ENCODE measurements around the gene UBE2M. TPM values are rescaled to one million over a fixed set of nuclear protein-coding genes. Genes with fewer than 3 reads are reported as not detected.

Gene UBE2M
- polyA plus RNA-seq, 1 donor from 2014 or later, result 138 TPM

DNA sequence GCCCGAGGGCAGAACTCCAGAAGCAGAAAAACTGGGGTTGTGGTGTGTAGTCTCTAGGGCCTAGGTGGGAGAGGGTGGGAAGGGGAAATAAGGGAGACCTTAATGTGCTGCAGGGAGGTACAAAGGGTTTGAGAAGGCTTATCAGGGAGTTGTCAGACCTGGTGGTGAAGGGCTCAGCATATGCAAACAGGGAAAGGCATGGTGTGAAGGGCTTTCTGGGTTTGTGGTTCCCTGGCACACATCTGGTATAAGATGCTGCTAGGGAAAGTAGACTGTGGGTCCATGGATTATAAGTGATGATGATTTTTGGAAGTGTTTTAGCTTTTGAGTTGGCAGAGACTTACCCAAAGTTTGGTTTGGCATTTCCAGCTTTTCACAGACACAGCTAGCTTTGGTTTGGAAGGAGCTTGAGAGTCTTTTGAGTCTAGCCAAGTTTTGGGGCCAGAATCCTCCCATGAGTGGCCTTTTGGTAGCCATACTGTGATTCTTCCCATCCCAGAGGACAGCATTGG, 12.3 kb downstream of the UBE2M start:
- Histone ChIP-seq H3K36me3 (ENCODE audit: insufficient read depth, low read length) (no peaks in the 10 kb centered on the region), H3K4me3 (ENCODE audit: low read length) (peak overlapping the region; percentile 96), H3K27ac (ENCODE audit: low read length) (no peak overlapping the region), H3K4me2 (ENCODE audit: low read length) (peak overlapping the region; percentile 72), H3F3A (ENCODE audit: insufficient read depth, low read length, poor library complexity, severe bottlenecking) (no peaks in the 10 kb centered on the region), H3K9me2 (ENCODE audit: insufficient read depth, low read length) (no peaks in the 10 kb centered on the region), H3K9ac (ENCODE audit: low read length) (peak overlapping the region; percentile 81), H2AFZ (ENCODE audit: low read depth, low read length) (no peak overlapping the region), H4K20me1 (ENCODE audit: insufficient read depth) (peaks cover 39% of the 10 kb centered on the region), H3K9me3 (ENCODE audit: low read length) (no peaks in the 10 kb centered on the region), H3K27me3 (ENCODE audit: insufficient read depth, low read depth, low read length) (no peaks in the 10 kb centered on the region), H3K79me2 (replicated peaks; ENCODE audit: insufficient read depth, low read length) (peaks cover 33% of the 10 kb centered on the region)
- TF ChIP-seq SMC3 (conservative IDR thresholded peaks at IDR 0.05; ENCODE audit: poor library complexity), result no peak
- no peak for TF ChIP-seq EZH2 (IDR thresholded peaks at IDR 0.05; ENCODE audit: borderline replicate concordance, insufficient read depth, low read length, poor library complexity, severe bottlenecking)
- no peak for TF ChIP-seq EP300 (conservative IDR thresholded peaks at IDR 0.05; ENCODE audit: poor library complexity, severe bottlenecking)
- TF ChIP-seq POLR2AphosphoS5 (IDR thresholded peaks at IDR 0.05), result no peak
- TF ChIP-seq, protein P1, sequence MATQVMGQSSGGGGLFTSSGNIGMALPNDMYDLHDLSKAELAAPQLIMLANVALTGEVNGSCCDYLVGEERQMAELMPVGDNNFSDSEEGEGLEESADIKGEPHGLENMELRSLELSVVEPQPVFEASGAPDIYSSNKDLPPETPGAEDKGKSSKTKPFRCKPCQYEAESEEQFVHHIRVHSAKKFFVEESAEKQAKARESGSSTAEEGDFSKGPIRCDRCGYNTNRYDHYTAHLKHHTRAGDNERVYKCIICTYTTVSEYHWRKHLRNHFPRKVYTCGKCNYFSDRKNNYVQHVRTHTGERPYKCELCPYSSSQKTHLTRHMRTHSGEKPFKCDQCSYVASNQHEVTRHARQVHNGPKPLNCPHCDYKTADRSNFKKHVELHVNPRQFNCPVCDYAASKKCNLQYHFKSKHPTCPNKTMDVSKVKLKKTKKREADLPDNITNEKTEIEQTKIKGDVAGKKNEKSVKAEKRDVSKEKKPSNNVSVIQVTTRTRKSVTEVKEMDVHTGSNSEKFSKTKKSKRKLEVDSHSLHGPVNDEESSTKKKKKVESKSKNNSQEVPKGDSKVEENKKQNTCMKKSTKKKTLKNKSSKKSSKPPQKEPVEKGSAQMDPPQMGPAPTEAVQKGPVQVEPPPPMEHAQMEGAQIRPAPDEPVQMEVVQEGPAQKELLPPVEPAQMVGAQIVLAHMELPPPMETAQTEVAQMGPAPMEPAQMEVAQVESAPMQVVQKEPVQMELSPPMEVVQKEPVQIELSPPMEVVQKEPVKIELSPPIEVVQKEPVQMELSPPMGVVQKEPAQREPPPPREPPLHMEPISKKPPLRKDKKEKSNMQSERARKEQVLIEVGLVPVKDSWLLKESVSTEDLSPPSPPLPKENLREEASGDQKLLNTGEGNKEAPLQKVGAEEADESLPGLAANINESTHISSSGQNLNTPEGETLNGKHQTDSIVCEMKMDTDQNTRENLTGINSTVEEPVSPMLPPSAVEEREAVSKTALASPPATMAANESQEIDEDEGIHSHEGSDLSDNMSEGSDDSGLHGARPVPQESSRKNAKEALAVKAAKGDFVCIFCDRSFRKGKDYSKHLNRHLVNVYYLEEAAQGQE (IDR thresholded peaks at IDR 0.05; ENCODE audit: borderline replicate concordance), result no peak
- TF ChIP-seq MXI1 (conservative IDR thresholded peaks at IDR 0.05; ENCODE audit: poor library complexity, severe bottlenecking), result no peak
- TF ChIP-seq, protein P2, sequence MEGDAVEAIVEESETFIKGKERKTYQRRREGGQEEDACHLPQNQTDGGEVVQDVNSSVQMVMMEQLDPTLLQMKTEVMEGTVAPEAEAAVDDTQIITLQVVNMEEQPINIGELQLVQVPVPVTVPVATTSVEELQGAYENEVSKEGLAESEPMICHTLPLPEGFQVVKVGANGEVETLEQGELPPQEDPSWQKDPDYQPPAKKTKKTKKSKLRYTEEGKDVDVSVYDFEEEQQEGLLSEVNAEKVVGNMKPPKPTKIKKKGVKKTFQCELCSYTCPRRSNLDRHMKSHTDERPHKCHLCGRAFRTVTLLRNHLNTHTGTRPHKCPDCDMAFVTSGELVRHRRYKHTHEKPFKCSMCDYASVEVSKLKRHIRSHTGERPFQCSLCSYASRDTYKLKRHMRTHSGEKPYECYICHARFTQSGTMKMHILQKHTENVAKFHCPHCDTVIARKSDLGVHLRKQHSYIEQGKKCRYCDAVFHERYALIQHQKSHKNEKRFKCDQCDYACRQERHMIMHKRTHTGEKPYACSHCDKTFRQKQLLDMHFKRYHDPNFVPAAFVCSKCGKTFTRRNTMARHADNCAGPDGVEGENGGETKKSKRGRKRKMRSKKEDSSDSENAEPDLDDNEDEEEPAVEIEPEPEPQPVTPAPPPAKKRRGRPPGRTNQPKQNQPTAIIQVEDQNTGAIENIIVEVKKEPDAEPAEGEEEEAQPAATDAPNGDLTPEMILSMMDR (IDR thresholded peaks at IDR 0.05; ENCODE audit: poor library complexity, severe bottlenecking), result no peak
- no peak for TF ChIP-seq RAD21 (conservative IDR thresholded peaks at IDR 0.05)
- TF ChIP-seq TAF1 (IDR thresholded peaks at IDR 0.05; ENCODE audit: low read depth), result no peak

DNA sequence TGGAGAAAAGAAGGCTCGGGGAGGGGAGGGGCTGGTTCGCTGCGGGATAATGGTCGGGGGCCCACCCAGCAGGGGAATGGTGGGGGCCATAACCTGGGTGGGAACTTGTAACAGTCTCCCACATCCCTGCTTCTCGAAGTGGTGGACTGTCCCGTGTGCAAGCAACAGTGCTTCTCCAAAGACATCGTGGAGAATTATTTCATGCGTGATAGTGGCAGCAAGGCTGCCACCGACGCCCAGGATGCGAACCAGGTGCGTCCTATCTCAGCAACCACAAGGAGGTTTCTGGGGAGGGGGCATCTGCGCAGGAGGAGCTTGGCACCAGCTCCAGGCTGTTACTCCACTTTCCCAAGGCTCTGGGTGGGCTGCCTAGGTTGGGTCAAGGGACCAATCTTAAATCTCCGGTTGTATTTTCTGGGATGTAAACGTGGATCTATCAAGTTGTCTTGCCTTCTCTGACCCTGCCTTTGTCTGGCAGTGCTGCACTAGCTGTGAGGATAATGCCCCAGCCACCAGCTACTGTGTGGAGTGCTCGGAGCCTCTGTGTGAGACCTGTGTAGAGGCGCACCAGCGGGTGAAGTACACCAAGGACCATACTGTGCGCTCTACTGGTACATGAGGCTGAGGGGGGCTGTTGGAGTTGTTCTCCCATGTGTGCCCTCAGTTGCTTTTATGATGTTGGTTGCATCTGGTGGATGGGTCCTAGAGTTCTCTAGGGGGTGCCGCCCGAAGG, 13.0 kb downstream of the UBE2M start:
- Histone ChIP-seq H2AFZ (ENCODE audit: low read depth, low read length) (no peak overlapping the region), H3K4me2 (ENCODE audit: low read length) (peak overlapping the region; percentile 72), H3K9ac (ENCODE audit: low read length) (peak overlapping the region; percentile 81), H3F3A (ENCODE audit: insufficient read depth, low read length, poor library complexity, severe bottlenecking) (no peaks in the 10 kb centered on the region), H3K9me3 (ENCODE audit: low read length) (no peaks in the 10 kb centered on the region), H3K36me3 (ENCODE audit: insufficient read depth, low read length) (no peaks in the 10 kb centered on the region), H3K27me3 (ENCODE audit: insufficient read depth, low read depth, low read length) (peaks cover 2% of the 10 kb centered on the region), H3K27ac (ENCODE audit: low read length) (peak overlapping the region; percentile 71), H3K79me2 (replicated peaks; ENCODE audit: insufficient read depth, low read length) (peaks cover 33% of the 10 kb centered on the region), H3K9me2 (ENCODE audit: insufficient read depth, low read length) (no peaks in the 10 kb centered on the region), H3K4me3 (ENCODE audit: low read length) (peak overlapping the region; percentile 96), H4K20me1 (ENCODE audit: insufficient read depth) (peaks cover 39% of the 10 kb centered on the region)
- no peak for TF ChIP-seq EP300 (conservative IDR thresholded peaks at IDR 0.05; ENCODE audit: poor library complexity, severe bottlenecking)
- TF ChIP-seq RAD21 (conservative IDR thresholded peaks at IDR 0.05), result no peak
- no peak for TF ChIP-seq TAF1 (IDR thresholded peaks at IDR 0.05; ENCODE audit: low read depth)
- TF ChIP-seq MXI1 (conservative IDR thresholded peaks at IDR 0.05; ENCODE audit: poor library complexity, severe bottlenecking), result no peak
- TF ChIP-seq, protein P2 (IDR thresholded peaks at IDR 0.05; ENCODE audit: poor library complexity, severe bottlenecking), result no peak
- TF ChIP-seq, protein P1 (IDR thresholded peaks at IDR 0.05; ENCODE audit: borderline replicate concordance), result no peak
- no peak for TF ChIP-seq SMC3 (conservative IDR thresholded peaks at IDR 0.05; ENCODE audit: poor library complexity)
- TF ChIP-seq EZH2 (IDR thresholded peaks at IDR 0.05; ENCODE audit: borderline replicate concordance, insufficient read depth, low read length, poor library complexity, severe bottlenecking), result no peak
- no peak for TF ChIP-seq POLR2AphosphoS5 (IDR thresholded peaks at IDR 0.05)

Measured in neural cell (in vitro differentiated cells).